WTC11 (cell line): ENCODE measurements around the gene LAMA5.

Experiments
- AFF4 ChIP-seq: sonication (generic); formaldehyde crosslinking; IDR thresholded peaks from 2 replicates; pipeline ENCODE4 v1.8.1; 2023; ENCODE audit warnings: mild to moderate bottlenecking, missing genetic modification reagents, borderline replicate concordance
- CREB1 ChIP-seq: sonication (generic); formaldehyde crosslinking; IDR thresholded peaks from 2 replicates; pipeline ENCODE4 v1.8.0; 2023; ENCODE audit warnings: mild to moderate bottlenecking, missing genetic modification reagents
- CTCF ChIP-seq: fragments of 200-600 bp; IDR thresholded peaks from 2 replicates; pipeline ENCODE4 v1.8.0; 2022; ENCODE audit warnings: antibody characterized with exemption
- HMGXB4 ChIP-seq: sonication (generic); formaldehyde crosslinking; IDR thresholded peaks from 2 replicates; pipeline ENCODE4 v1.8.1; 2023; ENCODE audit warnings: mild to moderate bottlenecking, moderate library complexity, missing genetic modification reagents
- JUN ChIP-seq: sonication (generic); formaldehyde crosslinking; IDR thresholded peaks from 2 replicates; pipeline ENCODE4 v1.8.0; 2023; ENCODE audit warnings: mild to moderate bottlenecking, missing genetic modification reagents
- MAX ChIP-seq: sonication (generic); formaldehyde crosslinking; IDR thresholded peaks from 2 replicates; pipeline ENCODE4 v1.8.0; 2022; ENCODE audit warnings: mild to moderate bottlenecking, missing genetic modification reagents
- SP1 ChIP-seq: sonication (generic); formaldehyde crosslinking; conservative IDR thresholded peaks from 2 replicates; pipeline ENCODE4 v1.8.1; 2022; ENCODE audit warnings: missing genetic modification reagents
- USF2 ChIP-seq: sonication (generic); formaldehyde crosslinking; IDR thresholded peaks from 2 replicates; pipeline ENCODE4 v1.8.1; 2023; ENCODE audit warnings: mild to moderate bottlenecking, missing genetic modification reagents, moderate library complexity
- ZBTB21 ChIP-seq: sonication (generic); formaldehyde crosslinking; IDR thresholded peaks from 2 replicates; pipeline ENCODE4 v1.8.1; 2023; ENCODE audit warnings: mild to moderate bottlenecking, missing genetic modification reagents, borderline replicate concordance
- ZBTB43 ChIP-seq: sonication (generic); formaldehyde crosslinking; IDR thresholded peaks from 2 replicates; pipeline ENCODE4 v1.8.1; 2023; ENCODE audit warnings: mild to moderate bottlenecking, missing genetic modification reagents
- ZSCAN18 ChIP-seq: fragments of 250-450 bp; sonication (Bioruptor Pico); IDR thresholded peaks from 2 replicates; pipeline ENCODE4 v2.1.2; 2022; ENCODE audit warnings: mild to moderate bottlenecking, moderate library complexity

GRCh38 chr20:62314711-62315302, 52.3 kb downstream of the LAMA5 start:
- TF ChIP-seq AFF4 (CRISPR knock-in tag) (no peak), CTCF (no peak), HMGXB4 (no peak), JUN (CRISPR knock-in tag) (no peak), ZBTB21 (CRISPR knock-in tag) (no peak), MAX (CRISPR knock-in tag) (no peak), USF2 (no peak), ZBTB43 (CRISPR knock-in tag) (no peak), CREB1 (no peak), ZSCAN18 (CRISPR knock-in tag) (no peak), SP1 (CRISPR knock-in tag) (no peak)
